Body of pancreas (tissue), 4 donors: ENCODE results near the gene GPN3. TPM values are rescaled to one million over a fixed set of nuclear protein-coding genes. Genes with fewer than 3 reads are reported as not detected.
"Not testable (repeated sequence)": the region's sequence is repeated elsewhere in the genome, so short reads cannot be mapped to it uniquely, and the experiment has no call there.

ENCODE experiments used
- ATAC-seq: fragments of 150-250 bp; one replicate; pipeline ENCODE4 v1.9.1; 2016
- DNase-seq, 4 donors: peaks; one replicate each; pipeline ENCODE4 v3.0.0-alpha.2; 2019
- H3K27ac ChIP-seq, 4 donors: fragments of 200-600 bp; sonication (generic); 1 replicate in 3 of 4; 2 replicates in 1 of 4; pipeline versions ENCODE4 v1.5.1 to v1.6.1; 2016 to 2019; ENCODE audit warnings: mild to moderate bottlenecking in 1 of 4, mixed read lengths in 1 of 4, moderate library complexity in 1 of 4
- H3K27me3 ChIP-seq, 2 donors: fragments of 200-600 bp; sonication (generic); one replicate each; pipeline ENCODE4 v1.6.0; 2016; ENCODE audit warnings: mild to moderate bottlenecking in 1 of 2
- H3K36me3 ChIP-seq, 2 donors: fragments of 200-600 bp; sonication (generic); replicated peaks in 1 of 2; 2 replicates each; pipeline ENCODE4 v1.5.1; 2016; ENCODE audit warnings: low read depth in 2 of 2; ENCODE audit not compliant: insufficient read depth in 1 of 2
- H3K4me1 ChIP-seq: fragments of 200-600 bp; sonication (generic); one replicate; pipeline ENCODE4 v1.6.0; 2016
- H3K4me3 ChIP-seq, 2 donors: fragments of 200-600 bp; sonication (generic); 1 replicate in 1 of 2; 2 replicates in 1 of 2; pipeline ENCODE4 v1.5.1; 2016 to 2019
- H3K9me3 ChIP-seq, 3 donors: fragments of 200-600 bp; sonication (generic); 1 replicate in 2 of 3; 2 replicates in 1 of 3; pipeline ENCODE4 v1.5.1; 2016
- POLR2A ChIP-seq, 3 donors: fragments of 450-650 bp; IDR thresholded peaks; one replicate each; pipeline ENCODE4 v1.6.1; 2016; ENCODE audit warnings: antibody characterized with exemption in 3 of 3, mild to moderate bottlenecking in 2 of 3
- WGBS, 2 donors: methylation state at CpG; one replicate each; pipeline ENCODE4 v1.1.5; 2017; 5-methylcytosine and 5-hydroxymethylcytosine counted together
- intact Hi-C: fragments of 100-400 bp; cut with DNase I; formaldehyde crosslinking; loops from one replicate; pipeline ENCODE4 v1.15.1; 2023
- total RNA-seq, 2 donors: library from RNA; depleted of rRNA; stranded (reverse); fragments of >200 nt; gene quantifications; one replicate each; pipeline ENCODE4 v1.1.0, GENCODE V29; 2016
- TF ChIP-seq, protein P1 (sequence below), 7 experiments: fragments of 450-650 bp in 4 of 7; fragments of 200-600 bp in 3 of 7; sonication (generic) in 3 of 7; IDR thresholded peaks; one replicate each; pipeline ENCODE4 v1.5.1; 2016 to 2019; ENCODE audit warnings: antibody characterized with exemption in 7 of 7

Gene GPN3
- total RNA-seq, 2 donors from 2014 or later = 5.6 to 8.0 TPM

DNA sequence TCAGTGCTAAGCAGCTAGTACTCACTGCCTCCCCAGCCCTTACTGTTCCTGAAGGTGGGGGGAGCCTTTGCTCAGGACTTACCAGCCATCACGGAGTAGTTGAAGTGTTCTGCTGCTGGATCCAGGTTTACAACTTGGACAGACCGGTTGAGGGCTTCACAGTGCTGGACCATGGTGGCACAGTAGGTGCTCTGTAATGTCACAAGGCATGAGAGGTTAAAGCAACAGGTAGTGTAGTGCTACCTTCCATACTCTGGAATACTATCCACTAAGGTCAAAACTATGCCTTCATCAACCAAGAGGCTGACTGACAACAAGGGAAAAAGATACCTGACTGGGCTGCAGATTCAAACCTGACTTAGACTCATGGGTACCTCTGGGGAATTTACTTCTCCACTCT lies 3.0 kb downstream of the GPN3 start:
- Histone ChIP-seq H3K27me3 (no peaks in the 10 kb centered on the region), H3K36me3 (peaks cover 0 to 7% of the 10 kb centered on the region in 2 donors), H3K9me3 (no peaks in the 10 kb centered on the region), H3K27ac (no peak overlapping the region), H3K4me1 (peaks cover 25% of the 10 kb centered on the region), H3K4me3 (no peak overlapping the region)
- no peak for ATAC-seq
- intact Hi-C loops = no loop called here
- 84 to 100% methylated on average over 1 to 2 of the region's 2 CpGs for WGBS, 2 donors
- no peak for TF ChIP-seq POLR2A (IDR thresholded peaks at IDR 0.05)
- TF ChIP-seq, protein P1, sequence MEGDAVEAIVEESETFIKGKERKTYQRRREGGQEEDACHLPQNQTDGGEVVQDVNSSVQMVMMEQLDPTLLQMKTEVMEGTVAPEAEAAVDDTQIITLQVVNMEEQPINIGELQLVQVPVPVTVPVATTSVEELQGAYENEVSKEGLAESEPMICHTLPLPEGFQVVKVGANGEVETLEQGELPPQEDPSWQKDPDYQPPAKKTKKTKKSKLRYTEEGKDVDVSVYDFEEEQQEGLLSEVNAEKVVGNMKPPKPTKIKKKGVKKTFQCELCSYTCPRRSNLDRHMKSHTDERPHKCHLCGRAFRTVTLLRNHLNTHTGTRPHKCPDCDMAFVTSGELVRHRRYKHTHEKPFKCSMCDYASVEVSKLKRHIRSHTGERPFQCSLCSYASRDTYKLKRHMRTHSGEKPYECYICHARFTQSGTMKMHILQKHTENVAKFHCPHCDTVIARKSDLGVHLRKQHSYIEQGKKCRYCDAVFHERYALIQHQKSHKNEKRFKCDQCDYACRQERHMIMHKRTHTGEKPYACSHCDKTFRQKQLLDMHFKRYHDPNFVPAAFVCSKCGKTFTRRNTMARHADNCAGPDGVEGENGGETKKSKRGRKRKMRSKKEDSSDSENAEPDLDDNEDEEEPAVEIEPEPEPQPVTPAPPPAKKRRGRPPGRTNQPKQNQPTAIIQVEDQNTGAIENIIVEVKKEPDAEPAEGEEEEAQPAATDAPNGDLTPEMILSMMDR (IDR thresholded peaks at IDR 0.05) = no peak
- no peak for DNase-seq

DNA sequence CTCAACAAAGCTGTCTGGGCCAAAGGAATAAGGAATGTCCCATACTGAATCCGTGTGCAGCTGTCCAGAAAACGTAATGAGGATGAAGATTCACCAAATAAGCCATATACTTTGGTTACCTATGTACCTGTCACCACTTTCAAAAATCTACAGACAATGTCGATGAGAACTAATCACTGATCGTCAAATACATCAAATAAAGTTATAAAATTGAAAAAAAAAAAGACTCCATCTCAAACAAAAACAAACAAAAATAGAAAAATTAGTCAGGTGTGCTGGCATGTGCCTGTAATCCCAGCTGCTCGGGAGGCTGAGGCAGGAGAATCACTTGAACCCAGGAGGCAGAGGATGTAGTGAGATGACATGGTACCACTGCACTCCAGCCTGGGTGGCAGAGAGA lies 6.9 kb downstream of the GPN3 start:
- H3K4me1 ChIP-seq, DNase-seq, H3K27me3 ChIP-seq, H3K9me3 ChIP-seq, ATAC-seq, intact Hi-C loops, H3K4me3 ChIP-seq, H3K27ac ChIP-seq: not testable (repeated sequence)
- peaks cover 0 to 11% of the 10 kb centered on the region in 2 donors for H3K36me3 ChIP-seq
- 86 to 87% methylated on average over 5 of the region's 5 CpGs for WGBS, 2 donors

DNA sequence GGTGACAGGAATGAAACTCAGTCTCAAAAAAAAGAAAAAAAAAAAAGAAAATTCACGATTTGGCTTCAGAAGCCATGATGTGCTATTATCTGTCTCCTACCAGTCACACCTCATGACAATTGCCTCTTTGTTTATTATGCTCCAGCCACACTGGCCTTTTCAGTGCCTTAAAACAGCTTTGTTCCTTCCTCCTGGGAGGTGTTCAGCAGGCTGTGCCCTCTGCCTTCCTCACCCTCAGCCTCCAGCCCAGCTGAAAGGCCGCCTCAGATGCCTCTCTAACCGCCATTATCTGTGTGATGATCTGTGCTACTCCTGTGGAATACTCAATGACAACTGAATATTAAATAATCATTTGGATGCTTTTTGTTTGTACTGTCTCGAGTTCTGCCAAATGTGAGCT lies 9.3 kb downstream of the GPN3 start:
- Histone ChIP-seq H3K27ac (no peak overlapping the region), H3K27me3 (no peaks in the 10 kb centered on the region), H3K4me3 (no peak overlapping the region), H3K9me3 (no peaks in the 10 kb centered on the region), H3K36me3 (peaks cover 0 to 5% of the 10 kb centered on the region in 2 donors), H3K4me1 (no peaks in the 10 kb centered on the region)
- ATAC-seq (no peak), DNase-seq (peak in 1 of 4 donors; percentile 1)
- 86 to 89% methylated on average over 4 of the region's 4 CpGs for WGBS, 2 donors
- no peak for TF ChIP-seq POLR2A (IDR thresholded peaks at IDR 0.05)
- TF ChIP-seq, protein P1 (IDR thresholded peaks at IDR 0.05) = no peak
- intact Hi-C loops = no loop called here

DNA sequence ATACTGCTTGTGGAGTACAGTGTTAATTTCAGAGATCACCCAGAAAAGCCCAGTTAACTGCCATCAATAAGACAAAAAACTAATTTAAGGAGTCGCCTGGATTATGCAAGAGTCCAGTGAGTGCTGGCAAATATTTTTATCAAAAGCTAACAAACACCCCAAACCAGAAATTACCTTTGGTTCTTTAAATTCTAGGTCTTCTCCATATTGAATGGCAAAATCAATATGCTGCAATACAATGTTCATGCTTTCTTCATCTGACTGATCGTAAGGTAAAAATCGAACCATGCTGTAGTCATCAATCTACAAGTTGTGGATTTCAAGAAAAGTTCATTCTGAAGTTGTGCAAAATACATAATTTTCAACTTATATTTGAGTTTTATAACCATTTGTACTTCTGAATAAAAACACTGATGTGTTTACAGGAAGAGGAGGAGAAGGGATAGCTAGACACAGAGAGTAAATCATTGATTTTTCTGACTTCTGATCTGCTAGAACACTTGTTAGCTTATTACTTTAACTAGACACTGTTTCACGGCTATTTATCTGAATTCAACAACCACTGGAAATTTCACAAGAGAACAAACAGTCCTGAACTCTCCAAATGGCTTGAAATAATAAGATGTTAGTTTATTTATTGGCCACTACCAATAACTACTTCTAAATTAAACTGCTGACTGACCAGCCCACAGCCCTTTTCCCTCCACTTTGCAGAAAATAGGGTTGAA lies 14.3 kb downstream of the GPN3 start:
- no peaks in the 10 kb centered on the region for H3K9me3 ChIP-seq

DNA sequence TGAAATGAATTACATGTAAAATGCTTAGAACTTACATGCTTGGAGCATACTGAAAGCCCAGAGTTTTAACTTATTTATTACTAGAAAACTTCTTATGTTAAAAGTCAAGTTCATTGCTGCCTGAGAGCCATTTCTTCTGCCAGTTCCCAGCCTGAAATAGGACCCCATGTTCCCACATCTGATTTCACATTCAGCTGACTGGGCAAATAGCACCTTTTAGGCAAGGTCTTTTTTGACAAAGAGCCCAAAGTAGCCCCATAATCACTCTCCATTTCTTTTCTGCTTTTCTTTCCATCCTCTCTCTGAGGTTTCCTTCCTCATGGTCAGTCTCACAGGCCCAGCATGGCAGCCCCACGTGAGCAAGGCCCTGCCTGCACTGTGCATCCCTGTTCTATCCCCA lies 16.8 kb downstream of the GPN3 start:
- ATAC-seq (no peak), DNase-seq (no peak)
- Histone ChIP-seq H3K9me3 (no peaks in the 10 kb centered on the region), H3K4me3 (no peak overlapping the region), H3K27ac (no peak overlapping the region), H3K4me1 (peaks cover 14% of the 10 kb centered on the region), H3K27me3 (no peaks in the 10 kb centered on the region), H3K36me3 (peaks cover 0 to 2% of the 10 kb centered on the region in 2 donors)
- WGBS, 2 donors = 38 to 63% methylated on average over 1 of the region's 1 CpG
- intact Hi-C loops = no loop called here
- TF ChIP-seq POLR2A (IDR thresholded peaks at IDR 0.05) = no peak
- TF ChIP-seq, protein P1 (IDR thresholded peaks at IDR 0.05) = no peak

More for the DNA sequence above, 14.3 kb downstream of the GPN3 start:
- peaks cover 0 to 2% of the 10 kb centered on the region in 2 donors for H3K36me3 ChIP-seq
- peaks cover 6% of the 10 kb centered on the region for H3K4me1 ChIP-seq
- H3K4me3 ChIP-seq = no peak overlapping the region
- no peak for ATAC-seq
- no peak overlapping the region for H3K27ac ChIP-seq
- intact Hi-C loops = no loop called here
- TF ChIP-seq, protein P1 (IDR thresholded peaks at IDR 0.05) = no peak
- TF ChIP-seq POLR2A (IDR thresholded peaks at IDR 0.05) = no peak
- no peaks in the 10 kb centered on the region for H3K27me3 ChIP-seq
- WGBS, 2 donors = 75 to 82% methylated on average over 4 of the region's 4 CpGs
- no peak for DNase-seq
